Measurements from ENCODE around the gene RALGAPA2. TPM values are rescaled to one million over a fixed set of nuclear protein-coding genes. Genes with fewer than 3 reads are reported as not detected.

The RALGAPA2 gene
- total and polyA plus RNA-seq, 8 donors = 34.5 to 79.8 (median 43.1) TPM

GRCh38 chr20:20734475-20734948 lies 22.1 kb upstream of the RALGAPA2 start:
- no peak for TF ChIP-seq CTCF (IDR thresholded peaks at IDR 0.05)
- H3K9me3 ChIP-seq = no peaks in the 10 kb centered on the region
- H3K27ac ChIP-seq = peak overlapping the region; percentile 35 to 88
- H3K4me3 ChIP-seq = no peak overlapping the region
- no peaks in the 10 kb centered on the region for H3K27me3 ChIP-seq
- H3K4me1 ChIP-seq = peaks cover 0 to 40% of the 10 kb centered on the region in 2 donors
- peak; percentile 48 for ATAC-seq
- no peaks in the 10 kb centered on the region for H3K36me3 ChIP-seq
- DNase-seq = no peak
- intact Hi-C loops (cut with DNase I) = no loop called here

GRCh38 chr20:20733943-20734342 lies 21.5 kb upstream of the RALGAPA2 start:
- no peak for TF ChIP-seq CTCF (IDR thresholded peaks at IDR 0.05)
- intact Hi-C loops (cut with DNase I) = no loop called here
- ATAC-seq = no peak
- Histone ChIP-seq H3K4me1 (peaks cover 0 to 38% of the 10 kb centered on the region in 2 donors), H3K9me3 (no peaks in the 10 kb centered on the region), H3K36me3 (no peaks in the 10 kb centered on the region), H3K27me3 (no peaks in the 10 kb centered on the region), H3K27ac (peak overlapping the region; percentile 35 to 88), H3K4me3 (no peak overlapping the region)
- no peak for DNase-seq

GRCh38 chr20:20732641-20733040 lies 20.2 kb upstream of the RALGAPA2 start:
- no peaks in the 10 kb centered on the region for H3K27me3 ChIP-seq
- H3K27ac ChIP-seq = peak overlapping the region; percentile 43 to 88
- DNase-seq (no peak), ATAC-seq (no peak)
- intact Hi-C loops (cut with DNase I) = no loop called here
- TF ChIP-seq CTCF (IDR thresholded peaks at IDR 0.05) = no peak
- H3K9me3 ChIP-seq = no peaks in the 10 kb centered on the region
- no peak overlapping the region for H3K4me3 ChIP-seq
- peaks cover 0 to 37% of the 10 kb centered on the region in 2 donors for H3K4me1 ChIP-seq
- no peaks in the 10 kb centered on the region for H3K36me3 ChIP-seq

GRCh38 chr20:20731945-20732296 lies 19.5 kb upstream of the RALGAPA2 start:
- intact Hi-C loops (cut with DNase I) = no loop called here
- Histone ChIP-seq H3K27ac (peak overlapping the region; percentile 43 to 88), H3K36me3 (no peaks in the 10 kb centered on the region), H3K27me3 (no peaks in the 10 kb centered on the region), H3K4me3 (no peak overlapping the region), H3K9me3 (no peaks in the 10 kb centered on the region), H3K4me1 (peaks cover 0 to 30% of the 10 kb centered on the region in 2 donors)
- no peak for TF ChIP-seq CTCF (IDR thresholded peaks at IDR 0.05)
- DNase-seq (no peak), ATAC-seq (peak; percentile 62)

- peak overlapping the region; percentile 13 to 88 for H3K27ac ChIP-seq
- DNase-seq (no peak), ATAC-seq (peak; percentile 49)
- TF ChIP-seq CTCF (IDR thresholded peaks at IDR 0.05) = no peak
- H3K9me3 ChIP-seq = no peaks in the 10 kb centered on the region
- no peaks in the 10 kb centered on the region for H3K27me3 ChIP-seq
- H3K36me3 ChIP-seq = no peaks in the 10 kb centered on the region
- H3K4me1 ChIP-seq = peaks cover 0 to 25% of the 10 kb centered on the region in 2 donors
- intact Hi-C loops (cut with DNase I) = no loop called here
- no peak overlapping the region for H3K4me3 ChIP-seq
Measured at GRCh38 chr20:20731000-20731944, 18.8 kb upstream of the RALGAPA2 start.
